Small intestine (tissue), 7 donors: Measurements from ENCODE around the gene TOLLIP. TPM values are rescaled to one million over a fixed set of nuclear protein-coding genes. Genes with fewer than 3 reads are reported as not detected.
A peak's percentile ranks its signal among the peaks of the same experiment; 100 is the strongest.

Source experiments
- DNase-seq, 2 donors: peaks; one replicate each; pipeline versions ENCODE4 v3.0.0 to v3.0.0-alpha.2; 2013
- FAIRE-seq: peaks from 2 replicates; lab custom pipeline; 2012; peaks lifted over from hg19 to GRCh38; lab: Jason Lieb, UNC
- H3K27ac ChIP-seq, 3 donors: one replicate each; pipeline ENCODE4 v1.5.1; 2013; ENCODE audit warnings: low read length in 2 of 3, mild to moderate bottlenecking in 2 of 3, control low read depth in 1 of 3, inconsistent platforms in 1 of 3, low read depth in 1 of 3, moderate library complexity in 1 of 3
- H3K27me3 ChIP-seq, 3 donors: one replicate each; pipeline ENCODE4 v1.6.1; 2013; ENCODE audit warnings: low read length in 3 of 3, inconsistent platforms in 1 of 3; ENCODE audit not compliant: control insufficient read depth in 3 of 3, insufficient read depth in 3 of 3
- H3K36me3 ChIP-seq, 3 donors: one replicate each; pipeline ENCODE4 v1.6.1; 2013; ENCODE audit warnings: low read length in 3 of 3, inconsistent platforms in 1 of 3, low read depth in 1 of 3, mild to moderate bottlenecking in 1 of 3, moderate library complexity in 1 of 3; ENCODE audit not compliant: control insufficient read depth in 3 of 3, insufficient read depth in 2 of 3
- H3K4me1 ChIP-seq, 3 donors: one replicate each; pipeline ENCODE4 v1.6.1; 2013; ENCODE audit warnings: low read length in 2 of 3, inconsistent platforms in 1 of 3, low read depth in 1 of 3, mild to moderate bottlenecking in 1 of 3, moderate library complexity in 1 of 3; ENCODE audit not compliant: control insufficient read depth in 3 of 3, insufficient read depth in 2 of 3
- H3K4me3 ChIP-seq, 3 donors: one replicate each; pipeline ENCODE4 v1.5.1; 2013; ENCODE audit warnings: low read length in 3 of 3, control low read depth in 1 of 3, inconsistent platforms in 1 of 3, low read depth in 1 of 3, mild to moderate bottlenecking in 1 of 3, moderate library complexity in 1 of 3
- H3K9me3 ChIP-seq, 2 donors: one replicate each; pipeline ENCODE4 v1.6.1; 2013; ENCODE audit warnings: low read depth in 1 of 2, low read length in 1 of 2; ENCODE audit not compliant: control insufficient read depth in 2 of 2, insufficient read depth in 1 of 2
- WGBS, 3 donors: extraction: QIAGEN DNeasy Blood & Tissue Kit; methylation state at CpG; one replicate each; pipeline ENCODE4 v1.1.7; 2013; 5-methylcytosine and 5-hydroxymethylcytosine counted together
- polyA plus RNA-seq, 4 donors: library from polyadenylated mRNA; stranded (reverse) in 3 of 4; unstranded in 1 of 4; fragments of 200-250 nt in 3 of 4; fragments of 120-200 nt in 1 of 4; gene quantifications; one replicate each; pipeline versions ENCODE4 v1.2.1 to v1.2.3, GENCODE V29; 2013
- donor health status: healthy with polysubstance abuse.
- donor health status: control.
- donor health status: control.
- donor health status: Bipolar disorder and iron deficiency.
- donor health status: healthy.

Gene TOLLIP
- polyA plus RNA-seq, 4 donors = 33.1 to 57.0 (median 41.0) TPM

DNA sequence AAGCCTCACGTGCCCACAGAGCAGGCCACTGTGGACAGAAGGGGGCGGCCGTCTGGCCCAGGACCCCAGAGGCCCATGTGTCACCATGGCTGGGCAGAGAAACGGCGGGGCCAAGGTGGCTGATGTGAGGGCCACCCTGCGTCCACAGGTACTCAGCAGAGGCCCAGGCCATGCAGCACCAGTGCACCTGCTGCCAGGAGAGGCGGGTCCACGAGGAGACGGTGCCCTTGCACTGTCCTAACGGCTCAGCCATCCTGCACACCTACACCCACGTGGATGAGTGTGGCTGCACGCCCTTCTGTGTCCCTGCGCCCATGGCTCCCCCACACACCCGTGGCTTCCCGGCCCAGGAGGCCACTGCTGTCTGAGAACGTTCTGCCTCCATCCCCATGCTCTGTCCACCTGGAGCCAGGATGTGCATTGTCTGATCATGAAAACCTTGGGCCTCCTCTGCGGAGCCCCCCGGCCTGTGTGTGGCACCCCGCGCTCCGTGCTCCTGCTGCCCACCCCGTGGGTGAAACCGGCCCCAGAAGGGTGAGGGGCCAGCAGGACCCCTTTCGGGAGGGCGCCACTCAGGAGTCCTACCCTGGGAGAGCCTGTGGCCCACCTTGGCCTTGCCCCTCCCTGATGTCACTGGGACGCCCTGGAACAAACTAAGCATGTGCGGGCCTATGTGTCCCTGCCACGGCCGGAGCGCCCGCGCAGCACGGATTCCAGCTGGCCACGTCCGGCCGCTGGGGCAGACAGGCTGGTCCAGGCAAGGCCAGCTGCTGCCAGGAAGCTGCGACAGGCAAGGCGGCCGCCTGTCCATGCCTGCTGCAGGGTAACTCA is 48.0 kb downstream of the TOLLIP start:
- Histone ChIP-seq H3K9me3 (peaks cover 0 to 11% of the 10 kb centered on the region in 2 donors), H3K27me3 (no peaks in the 10 kb centered on the region), H3K36me3 (no peaks in the 10 kb centered on the region), H3K4me3 (no peak overlapping the region), H3K4me1 (peaks cover 0 to 14% (median 6%) of the 10 kb centered on the region in 3 donors), H3K27ac (no peak overlapping the region)
- no peak for DNase-seq
- WGBS, 3 donors = 75 to 87% (median 85%) methylated on average over 31 to 39 of the region's 39 CpGs
- FAIRE-seq = no peak

- FAIRE-seq (no peak), DNase-seq (no peak)
- 85 to 89% (median 86%) methylated on average over 15 to 17 of the region's 17 CpGs for WGBS, 3 donors
- H3K4me1 ChIP-seq = peaks cover 0 to 14% (median 6%) of the 10 kb centered on the region in 3 donors
- H3K9me3 ChIP-seq = peaks cover 0 to 8% of the 10 kb centered on the region in 2 donors
- no peak overlapping the region for H3K4me3 ChIP-seq
- H3K36me3 ChIP-seq = no peaks in the 10 kb centered on the region
- no peaks in the 10 kb centered on the region for H3K27me3 ChIP-seq
- no peak overlapping the region for H3K27ac ChIP-seq
Measured at GRCh38 chr11:1260620-1261019, 48.8 kb downstream of the TOLLIP start.

DNA sequence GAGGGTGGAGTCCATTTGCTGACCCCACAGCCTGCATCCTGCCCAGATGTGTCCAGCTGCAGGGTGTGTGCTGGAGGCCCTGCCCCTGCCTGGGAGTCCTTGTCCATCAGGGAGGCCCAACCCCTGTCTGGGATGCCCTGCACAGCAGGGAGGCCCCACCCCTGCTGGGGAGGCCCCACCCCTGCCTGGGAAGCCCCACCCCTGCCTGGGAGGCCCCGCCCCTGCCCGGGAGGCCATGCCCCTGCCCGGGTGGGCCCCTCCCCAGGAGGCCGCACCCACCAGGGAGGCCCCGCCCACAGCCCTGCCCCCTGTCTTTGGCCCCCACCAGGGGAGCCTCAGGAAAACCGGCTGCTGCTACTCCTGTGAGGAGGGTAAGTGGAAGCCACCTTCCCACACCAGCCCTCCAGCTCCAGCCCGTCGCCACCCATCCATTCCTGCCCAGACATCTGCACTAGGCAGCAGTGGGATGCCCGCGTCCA is 49.4 kb downstream of the TOLLIP start:
- Histone ChIP-seq H3K4me1 (peaks cover 0 to 14% (median 6%) of the 10 kb centered on the region in 3 donors), H3K27ac (no peak overlapping the region), H3K9me3 (peaks cover 0 to 2% of the 10 kb centered on the region in 2 donors), H3K4me3 (no peak overlapping the region), H3K36me3 (no peaks in the 10 kb centered on the region), H3K27me3 (no peaks in the 10 kb centered on the region)
- WGBS, 3 donors = 35 to 65% (median 60%) methylated on average over 7 to 10 of the region's 10 CpGs
- peak; percentile 29 to 30 for DNase-seq
- no peak for FAIRE-seq

GRCh38 chr11:1259561-1259960 is 49.9 kb downstream of the TOLLIP start:
- FAIRE-seq (no peak), DNase-seq (no peak)
- Histone ChIP-seq H3K9me3 (no peaks in the 10 kb centered on the region), H3K4me3 (no peak overlapping the region), H3K36me3 (no peaks in the 10 kb centered on the region), H3K4me1 (peaks cover 0 to 14% (median 6%) of the 10 kb centered on the region in 3 donors), H3K27ac (no peak overlapping the region), H3K27me3 (no peaks in the 10 kb centered on the region)
- WGBS, 3 donors = 81 to 86% (median 83%) methylated on average over 8 to 9 of the region's 9 CpGs

GRCh38 chr11:1259076-1259461 is 50.4 kb downstream of the TOLLIP start:
- FAIRE-seq (no peak), DNase-seq (no peak)
- 34 to 69% (median 38%) methylated on average over 4 to 7 of the region's 7 CpGs for WGBS, 3 donors
- Histone ChIP-seq H3K9me3 (no peaks in the 10 kb centered on the region), H3K36me3 (no peaks in the 10 kb centered on the region), H3K27me3 (no peaks in the 10 kb centered on the region), H3K4me3 (no peak overlapping the region), H3K4me1 (peaks cover 0 to 14% (median 6%) of the 10 kb centered on the region in 3 donors), H3K27ac (no peak overlapping the region)

- DNase-seq (no peak), FAIRE-seq (no peak)
- Histone ChIP-seq H3K27me3 (no peaks in the 10 kb centered on the region), H3K27ac (no peak overlapping the region), H3K4me1 (peaks cover 0 to 14% (median 6%) of the 10 kb centered on the region in 3 donors), H3K4me3 (no peak overlapping the region), H3K9me3 (no peaks in the 10 kb centered on the region), H3K36me3 (no peaks in the 10 kb centered on the region)
- WGBS, 3 donors = 56 to 72% (median 62%) methylated on average over 8 to 13 of the region's 13 CpGs
Measured at GRCh38 chr11:1258401-1259075, 50.9 kb downstream of the TOLLIP start.

GRCh38 chr11:1257916-1258315 is 51.5 kb downstream of the TOLLIP start:
- H3K36me3 ChIP-seq = no peaks in the 10 kb centered on the region
- H3K9me3 ChIP-seq = no peaks in the 10 kb centered on the region
- WGBS, 3 donors = 82 to 88% (median 82%) methylated on average over 13 to 16 of the region's 16 CpGs
- H3K27ac ChIP-seq = no peak overlapping the region
- DNase-seq = no peak
- H3K4me3 ChIP-seq = no peak overlapping the region
- H3K4me1 ChIP-seq = peaks cover 0 to 10% (median 6%) of the 10 kb centered on the region in 3 donors
- H3K27me3 ChIP-seq = no peaks in the 10 kb centered on the region
- FAIRE-seq = no peak

DNA sequence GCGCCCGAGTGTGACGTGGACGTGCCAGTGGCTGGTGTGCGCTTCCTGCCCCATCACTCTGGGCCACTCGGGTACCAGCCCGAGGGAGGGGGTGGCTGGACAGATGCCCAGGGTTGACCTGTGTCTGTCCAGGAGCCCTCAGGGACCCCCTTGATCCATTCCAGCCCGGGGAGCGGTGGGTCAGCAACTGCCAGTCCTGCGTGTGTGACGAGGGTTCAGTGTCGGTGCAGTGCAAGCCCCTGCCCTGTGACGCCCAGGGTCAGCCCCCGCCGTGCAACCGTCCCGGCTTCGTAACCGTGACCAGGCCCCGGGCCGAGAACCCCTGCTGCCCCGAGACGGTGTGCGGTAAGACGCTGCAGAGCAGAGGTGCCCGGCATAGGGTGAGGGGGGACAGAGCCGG is 52.1 kb downstream of the TOLLIP start:
- peaks cover 0 to 6% (median 6%) of the 10 kb centered on the region in 3 donors for H3K4me1 ChIP-seq

More for the DNA sequence above, 52.1 kb downstream of the TOLLIP start:
- H3K27me3 ChIP-seq = no peaks in the 10 kb centered on the region
- no peak for FAIRE-seq
- H3K9me3 ChIP-seq = no peaks in the 10 kb centered on the region
- no peak overlapping the region for H3K4me3 ChIP-seq
- WGBS, 3 donors = 85 to 92% (median 91%) methylated on average over 26 to 27 of the region's 27 CpGs
- no peak for DNase-seq
- H3K27ac ChIP-seq = no peak overlapping the region
- no peaks in the 10 kb centered on the region for H3K36me3 ChIP-seq
